Activated T-cell treated with anti-CD3 and anti-CD28 coated beads, Interleukin-2, amount 50 U/mL, for 72 hours (primary cell): ENCODE results near the gene MYO15A. TPM values are rescaled to one million over a fixed set of nuclear protein-coding genes. Genes with fewer than 3 reads are reported as not detected.
A peak's percentile ranks its signal among the peaks of the same experiment; 100 is the strongest.

Experiments
- ATAC-seq, 2 donors: fragments of 150-1000 bp; cut with Tn5 transposase; replicated peaks in 1 of 2; 2 replicates each; pipeline ENCODE4 v1.10.0; 2021; ENCODE audit warnings: moderate library complexity in 2 of 2, mild to moderate bottlenecking in 1 of 2
- DNase-seq, 2 donors: peaks; one replicate each; pipeline ENCODE4 v3.0.0; 2021 to 2022; ENCODE audit warnings: mixed read lengths in 1 of 2
- H3K27ac Mint-ChIP-seq: one replicate; pipeline ENCODE4 v1.8.0; 2022; ENCODE audit warnings: mild to moderate bottlenecking, moderate library complexity, mixed read lengths
- H3K27me3 Mint-ChIP-seq: one replicate; pipeline ENCODE4 v1.8.0; 2022; ENCODE audit warnings: low read depth, mixed read lengths
- H3K36me3 Mint-ChIP-seq, 2 donors: one replicate each; pipeline ENCODE4 v1.8.0; 2022; ENCODE audit warnings: mixed read lengths in 2 of 2, mild to moderate bottlenecking in 1 of 2; ENCODE audit not compliant: insufficient read depth in 2 of 2
- H3K4me1 Mint-ChIP-seq: one replicate; pipeline ENCODE4 v1.8.0; 2022; ENCODE audit warnings: low read depth, mixed read lengths
- H3K4me3 Mint-ChIP-seq, 2 donors: one replicate each; pipeline ENCODE4 v1.8.0; 2022; ENCODE audit warnings: mild to moderate bottlenecking in 2 of 2, mixed read lengths in 2 of 2, moderate library complexity in 2 of 2
- H3K9me3 Mint-ChIP-seq, 2 donors: one replicate each; pipeline ENCODE4 v1.8.0; 2022; ENCODE audit warnings: mixed read lengths in 2 of 2
- total RNA-seq, 2 donors: library from RNA; stranded (reverse); gene quantifications; one replicate each; pipeline ENCODE4 v1.2.3, GENCODE V29; 2022

MYO15A gene
- total RNA-seq, 2 donors from 2014 or later = 2.7 to 3.2 TPM

GRCh38 chr17:18158022-18158600 is 49.6 kb downstream of the MYO15A start:
- Mint-ChIP-seq H3K9me3 (no peaks in the 10 kb centered on the region), H3K4me1 (peaks cover 11% of the 10 kb centered on the region), H3K4me3 (peak overlapping the region; percentile 77 to 89), H3K27me3 (no peaks in the 10 kb centered on the region), H3K36me3 (no peaks in the 10 kb centered on the region), H3K27ac (peak overlapping the region; percentile 67)
- DNase-seq = peak; percentile 97 to 98
- peak; percentile 85 for ATAC-seq

GRCh38 chr17:18159551-18160120 is 51.1 kb downstream of the MYO15A start:
- no peaks in the 10 kb centered on the region for H3K9me3 Mint-ChIP-seq
- no peaks in the 10 kb centered on the region for H3K27me3 Mint-ChIP-seq
- no peaks in the 10 kb centered on the region for H3K36me3 Mint-ChIP-seq
- H3K27ac Mint-ChIP-seq = no peak overlapping the region
- DNase-seq (no peak), ATAC-seq (no peak)
- H3K4me3 Mint-ChIP-seq = no peak overlapping the region
- peaks cover 11% of the 10 kb centered on the region for H3K4me1 Mint-ChIP-seq

DNA sequence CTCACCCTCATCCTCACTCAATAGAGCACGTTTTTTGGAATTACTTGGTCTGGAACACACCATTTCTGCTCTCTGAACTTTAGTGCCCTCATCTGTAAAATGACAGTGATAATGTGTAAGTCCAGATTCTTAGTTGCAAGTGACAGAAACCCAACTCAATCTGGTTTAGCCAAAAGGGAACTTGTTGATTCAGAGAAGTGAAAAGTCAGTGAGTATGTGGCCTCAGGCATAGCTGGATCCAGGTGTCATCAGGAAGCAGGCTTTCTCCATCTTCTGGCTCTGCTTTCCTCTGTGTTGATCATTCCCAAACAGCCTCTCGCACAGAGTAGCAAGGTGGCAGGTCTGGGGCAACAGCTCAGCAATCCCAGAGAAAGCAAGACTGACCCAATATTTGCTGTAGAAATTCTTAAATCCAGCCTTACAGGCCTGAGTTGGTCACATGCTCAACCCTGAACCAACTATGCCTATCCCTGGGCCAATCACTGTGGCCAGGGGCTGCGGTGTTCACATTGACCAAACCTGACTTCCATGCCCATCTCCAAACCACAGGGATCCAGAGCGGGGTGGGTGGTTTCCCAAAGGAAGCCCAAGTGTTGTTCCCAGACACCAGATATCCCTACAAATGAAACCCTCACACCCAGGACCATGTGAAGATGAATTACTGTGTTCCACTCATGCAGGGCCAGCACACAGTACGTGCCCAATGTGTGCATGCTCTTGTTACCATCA is 51.7 kb downstream of the MYO15A start:
- H3K27ac Mint-ChIP-seq = no peak overlapping the region
- no peak for DNase-seq

DNA sequence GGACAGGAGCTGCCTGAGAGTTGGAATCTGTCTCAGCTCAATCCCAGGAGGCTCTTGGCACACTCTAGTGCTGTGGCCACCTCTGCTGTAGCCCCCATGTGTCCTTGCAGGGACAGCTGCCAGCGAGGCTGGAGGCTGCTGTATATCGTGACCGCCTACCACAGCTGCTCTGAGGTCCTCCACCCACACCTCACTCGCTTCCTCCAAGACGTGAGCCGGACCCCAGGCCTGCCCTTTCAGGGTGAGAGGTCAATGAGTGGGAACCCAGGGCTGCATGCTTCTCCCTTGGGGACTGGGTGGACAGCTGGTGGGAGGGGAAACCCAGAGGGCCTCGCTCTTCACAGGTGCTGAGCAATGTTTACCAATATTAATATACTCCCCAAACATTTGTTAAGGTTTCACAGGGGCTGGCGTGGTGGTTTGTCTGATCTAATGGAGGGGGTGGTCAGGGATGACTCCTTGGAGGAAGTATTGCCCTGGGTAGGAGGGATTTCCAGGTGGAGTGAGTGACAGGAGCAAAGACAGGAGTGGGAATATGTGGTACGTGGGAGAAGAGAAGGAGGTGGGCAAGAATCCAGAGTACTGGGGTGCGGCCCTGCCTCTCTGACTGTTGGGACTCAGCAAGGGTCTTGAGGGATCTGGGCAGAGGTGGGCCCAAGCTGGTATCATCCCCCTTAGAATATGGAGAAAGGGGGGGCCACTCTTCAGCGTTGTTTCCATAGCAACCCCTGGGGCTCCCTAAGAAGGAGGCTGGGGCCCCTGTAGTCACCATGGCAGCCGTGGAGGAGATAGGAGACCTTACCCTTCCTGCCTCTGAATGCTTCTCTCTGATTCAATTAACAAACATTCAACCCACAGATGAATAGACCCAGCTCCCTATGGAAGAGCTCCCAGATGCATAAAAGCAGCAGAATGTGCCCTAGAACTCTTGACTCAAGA is 52.9 kb downstream of the MYO15A start:
- H3K27me3 Mint-ChIP-seq = no peaks in the 10 kb centered on the region
- H3K4me3 Mint-ChIP-seq = no peak overlapping the region
- H3K27ac Mint-ChIP-seq = no peak overlapping the region
- ATAC-seq (no peak), DNase-seq (no peak)
- H3K4me1 Mint-ChIP-seq = peaks cover 9% of the 10 kb centered on the region
- H3K36me3 Mint-ChIP-seq = no peaks in the 10 kb centered on the region
- H3K9me3 Mint-ChIP-seq = no peaks in the 10 kb centered on the region

More for the DNA sequence above, 51.7 kb downstream of the MYO15A start:
- Mint-ChIP-seq H3K27me3 (no peaks in the 10 kb centered on the region), H3K4me1 (peaks cover 11% of the 10 kb centered on the region), H3K4me3 (no peak overlapping the region), H3K9me3 (no peaks in the 10 kb centered on the region), H3K36me3 (no peaks in the 10 kb centered on the region)
- ATAC-seq = no peak

- H3K4me3 Mint-ChIP-seq = no peak overlapping the region
- no peak overlapping the region for H3K27ac Mint-ChIP-seq
- H3K9me3 Mint-ChIP-seq = no peaks in the 10 kb centered on the region
- H3K4me1 Mint-ChIP-seq = no peaks in the 10 kb centered on the region
- no peaks in the 10 kb centered on the region for H3K27me3 Mint-ChIP-seq
- DNase-seq = no peak
- no peaks in the 10 kb centered on the region for H3K36me3 Mint-ChIP-seq
- no peak for ATAC-seq
Observed at GRCh38 chr17:18163547-18163946, 55.0 kb downstream of the MYO15A start.

DNA sequence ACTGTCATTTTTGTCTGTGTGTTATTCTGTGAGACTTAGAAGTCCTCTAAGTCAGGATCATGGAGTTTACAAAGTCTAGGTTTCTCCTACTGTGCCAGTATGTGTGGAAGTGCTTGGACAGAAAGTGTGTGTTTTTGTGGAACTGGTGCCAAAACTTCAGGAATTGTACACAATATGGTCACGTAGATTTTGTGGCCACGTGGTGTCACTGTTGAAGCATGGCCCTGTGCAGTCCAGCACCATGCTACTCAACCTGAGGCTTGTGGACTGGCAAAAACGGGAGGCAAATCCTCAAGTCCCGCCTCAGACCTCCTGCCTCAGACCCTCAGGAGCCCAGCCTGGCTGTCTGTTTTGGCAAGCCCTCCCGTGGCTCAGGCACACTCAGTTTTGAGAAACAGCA is 58.3 kb downstream of the MYO15A start:
- Mint-ChIP-seq H3K27ac (no peak overlapping the region), H3K36me3 (no peaks in the 10 kb centered on the region), H3K4me1 (no peaks in the 10 kb centered on the region), H3K27me3 (no peaks in the 10 kb centered on the region), H3K4me3 (no peak overlapping the region), H3K9me3 (no peaks in the 10 kb centered on the region)
- no peak for ATAC-seq
- no peak for DNase-seq

- Mint-ChIP-seq H3K4me1 (no peaks in the 10 kb centered on the region), H3K4me3 (no peak overlapping the region), H3K36me3 (no peaks in the 10 kb centered on the region), H3K27ac (no peak overlapping the region), H3K27me3 (no peaks in the 10 kb centered on the region), H3K9me3 (no peaks in the 10 kb centered on the region)
- DNase-seq (no peak), ATAC-seq (no peak)
Observed at GRCh38 chr17:18167421-18167820, 58.9 kb downstream of the MYO15A start.

DNA sequence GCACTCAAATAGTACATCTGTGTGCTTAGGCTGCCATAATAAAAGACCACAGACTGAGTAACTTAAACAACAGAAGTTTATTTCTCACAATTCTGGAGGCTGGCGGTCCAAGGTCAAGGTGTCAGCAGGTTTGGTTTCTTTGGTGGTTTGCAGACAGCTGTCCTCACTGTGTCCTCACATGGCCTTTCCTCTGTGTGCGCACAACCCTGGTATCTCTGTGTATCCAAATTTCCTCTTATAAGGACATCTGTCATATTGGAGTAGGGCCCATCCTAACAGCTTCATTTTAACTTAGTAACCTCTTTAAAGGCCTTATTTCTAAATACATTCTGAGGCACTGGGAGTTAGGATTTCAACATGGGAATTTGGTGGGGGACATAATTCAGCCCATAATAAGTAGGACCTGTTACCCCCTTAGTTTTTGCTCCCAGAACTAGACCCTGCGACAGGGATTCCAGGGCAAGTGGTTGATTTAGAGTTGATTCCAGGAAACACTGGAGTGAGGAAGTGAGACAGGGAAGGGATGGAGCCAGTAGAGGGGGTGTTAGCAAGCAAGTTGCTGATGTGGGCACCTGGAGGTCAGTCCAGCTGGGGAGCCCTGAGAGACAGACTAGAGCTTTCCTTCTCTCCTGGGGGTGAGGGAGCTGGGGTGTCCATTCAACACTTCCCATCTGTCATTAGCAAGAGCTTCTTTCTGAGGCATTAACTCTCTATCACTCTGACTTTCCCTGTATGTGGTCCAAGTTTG is 64.1 kb downstream of the MYO15A start:
- no peak overlapping the region for H3K4me3 Mint-ChIP-seq
- H3K27ac Mint-ChIP-seq = no peak overlapping the region
- H3K9me3 Mint-ChIP-seq = no peaks in the 10 kb centered on the region
- no peaks in the 10 kb centered on the region for H3K36me3 Mint-ChIP-seq
- no peaks in the 10 kb centered on the region for H3K4me1 Mint-ChIP-seq
- H3K27me3 Mint-ChIP-seq = no peaks in the 10 kb centered on the region
- no peak for DNase-seq
- ATAC-seq = no peak

DNA sequence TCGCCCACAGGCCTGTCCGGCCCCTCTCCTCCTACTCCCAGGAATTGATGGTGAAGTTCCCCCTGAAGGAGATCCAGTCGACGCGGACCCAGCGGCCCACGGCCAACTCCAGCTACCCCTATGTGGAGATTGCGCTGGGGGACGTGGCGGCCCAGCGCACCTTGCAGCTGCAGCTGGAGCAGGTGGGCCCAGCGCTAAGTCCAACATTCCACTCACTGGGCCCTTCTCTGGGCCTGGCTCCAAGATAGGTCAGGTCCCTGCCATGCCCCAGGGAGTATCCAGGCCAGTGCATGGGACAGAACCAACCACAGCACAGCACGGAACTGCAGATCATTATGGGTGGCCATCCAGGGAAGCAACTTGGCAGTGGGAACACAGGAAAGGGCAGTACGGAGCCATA is 65.2 kb downstream of the MYO15A start:
- Mint-ChIP-seq H3K4me3 (no peak overlapping the region), H3K4me1 (no peaks in the 10 kb centered on the region), H3K27ac (no peak overlapping the region), H3K36me3 (no peaks in the 10 kb centered on the region), H3K27me3 (no peaks in the 10 kb centered on the region), H3K9me3 (no peaks in the 10 kb centered on the region)
- no peak for DNase-seq
- no peak for ATAC-seq

DNA sequence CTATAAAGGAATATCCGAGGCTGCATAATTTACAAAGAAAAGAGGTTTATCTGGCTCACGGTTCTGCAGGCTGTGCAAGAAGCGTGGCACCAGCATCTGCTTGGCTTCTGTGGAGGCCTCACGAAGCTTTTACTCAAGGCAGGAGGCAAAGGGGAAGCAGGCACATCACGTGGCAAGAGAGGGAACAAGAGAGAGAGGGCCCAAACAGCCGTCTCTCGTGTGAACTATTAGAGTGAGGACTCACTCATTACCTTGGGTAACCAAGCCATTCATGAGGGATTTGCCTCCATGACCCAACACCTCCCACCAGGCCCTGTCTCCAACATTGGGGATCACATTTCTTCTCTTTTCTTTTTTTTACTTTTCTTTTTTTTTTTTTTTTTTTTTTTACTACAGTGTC is 67.6 kb downstream of the MYO15A start:
- no peak overlapping the region for H3K4me3 Mint-ChIP-seq
- no peak overlapping the region for H3K27ac Mint-ChIP-seq
- no peaks in the 10 kb centered on the region for H3K9me3 Mint-ChIP-seq
- no peaks in the 10 kb centered on the region for H3K36me3 Mint-ChIP-seq
- ATAC-seq = no peak
- peaks cover 17% of the 10 kb centered on the region for H3K4me1 Mint-ChIP-seq
- H3K27me3 Mint-ChIP-seq = no peaks in the 10 kb centered on the region
- DNase-seq = no peak

DNA sequence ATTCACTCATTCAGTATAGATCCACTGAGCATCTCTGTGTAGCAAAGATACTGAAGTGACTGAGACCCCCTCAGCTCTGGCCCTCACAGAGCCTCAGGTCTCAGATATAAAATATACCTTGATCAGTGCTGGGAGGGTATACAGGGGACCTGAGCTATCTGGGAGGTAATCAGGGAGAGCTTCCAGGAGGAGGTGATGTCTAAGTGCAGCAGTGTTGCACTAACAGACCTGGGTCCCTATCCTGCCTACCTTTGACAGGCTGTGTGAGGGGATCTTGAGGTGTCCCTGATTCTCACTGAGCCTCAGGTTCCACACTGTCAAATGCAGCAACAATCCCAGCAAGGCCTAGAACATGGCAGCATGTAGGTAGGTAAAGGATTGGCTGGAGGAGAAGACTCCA is 68.6 kb downstream of the MYO15A start:
- ATAC-seq (no peak), DNase-seq (no peak)
- Mint-ChIP-seq H3K4me1 (peaks cover 26% of the 10 kb centered on the region), H3K36me3 (no peaks in the 10 kb centered on the region), H3K9me3 (no peaks in the 10 kb centered on the region), H3K27ac (no peak overlapping the region), H3K4me3 (no peak overlapping the region), H3K27me3 (no peaks in the 10 kb centered on the region)

DNA sequence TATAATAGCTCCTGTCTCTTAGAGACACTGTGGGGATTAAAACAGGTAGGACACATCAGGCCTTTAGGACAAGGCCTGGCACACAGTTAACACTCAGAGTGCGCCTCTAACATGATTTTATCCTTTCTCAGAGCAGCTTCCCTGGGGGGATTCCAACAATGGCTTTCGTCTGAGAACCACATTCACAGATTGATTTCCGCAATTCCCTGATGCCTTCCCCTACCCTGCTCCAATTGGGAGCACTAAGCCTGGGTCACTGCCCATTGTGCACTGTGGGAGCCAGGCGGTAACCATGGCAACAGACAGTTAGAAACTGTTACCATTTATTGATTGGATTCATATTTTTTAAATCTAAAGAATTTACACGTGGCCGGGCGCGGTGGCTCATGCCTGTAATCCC is 69.2 kb downstream of the MYO15A start:
- DNase-seq (no peak), ATAC-seq (no peak)
- Mint-ChIP-seq H3K27ac (no peak overlapping the region), H3K27me3 (no peaks in the 10 kb centered on the region), H3K9me3 (no peaks in the 10 kb centered on the region), H3K4me1 (peaks cover 32% of the 10 kb centered on the region), H3K4me3 (no peak overlapping the region), H3K36me3 (no peaks in the 10 kb centered on the region)
